Measurements from ENCODE around the gene KIF3C. TPM values are rescaled to one million over a fixed set of nuclear protein-coding genes. Genes with fewer than 3 reads are reported as not detected.

KIF3C gene
- polyA plus RNA-seq, 2 of the 4 experiments (the other 2 are of a cell fraction), result 17.1 to 77.4 TPM

- 0 out of 2 replicates have a peak, but pooled peaks have one; percentile 22 for TF ChIP-seq ATOH8 (CRISPR knock-in tag; IDR thresholded peaks at IDR 0.05; ENCODE audit: low read depth)
- TF ChIP-seq CHD4 (IDR thresholded peaks at IDR 0.05; ENCODE audit: borderline replicate concordance), result no peak
- TF ChIP-seq JUN (IDR thresholded peaks at IDR 0.05), result no peak
- TF ChIP-seq CBX2 (IDR thresholded peaks at IDR 0.05; ENCODE audit: borderline replicate concordance, low read depth), result no peak
- TF ChIP-seq ZC3H11A (IDR thresholded peaks at IDR 0.05), result no peak
- TF ChIP-seq HMGXB4 (CRISPR knock-in tag; IDR thresholded peaks at IDR 0.05; ENCODE audit: borderline replicate concordance), result peak; percentile 15; the same call in 1 of the 2 replicates
- TF ChIP-seq SMC3 (IDR thresholded peaks at IDR 0.05), result no peak
- TF ChIP-seq HES2 (IDR thresholded peaks at IDR 0.05), result no peak
- no peak for TF ChIP-seq GATA3 (IDR thresholded peaks at IDR 0.05; ENCODE audit: borderline replicate concordance)
- TF ChIP-seq KDM1A (IDR thresholded peaks at IDR 0.05; ENCODE audit: low read depth), result no peak
- no peak for TF ChIP-seq EP300 (IDR thresholded peaks at IDR 0.05)
- TF ChIP-seq JUNB (IDR thresholded peaks at IDR 0.05), result no peak
- no peak for TF ChIP-seq USF2 (IDR thresholded peaks at IDR 0.05)
- no peak for TF ChIP-seq MAX (IDR thresholded peaks at IDR 0.05)
- peak; percentile 17; the same call in 1 of the 2 replicates for TF ChIP-seq HOXA7 (CRISPR knock-in tag; IDR thresholded peaks at IDR 0.05)
- no peak for TF ChIP-seq RFX5 (IDR thresholded peaks at IDR 0.05)
- TF ChIP-seq BCL3 (IDR thresholded peaks at IDR 0.05), result no peak
- no peak for TF ChIP-seq EHMT2 (IDR thresholded peaks at IDR 0.05; ENCODE audit: low read depth)
- TF ChIP-seq HOXB5 (CRISPR knock-in tag; IDR thresholded peaks at IDR 0.05), result peak; percentile 55
- no peak for TF ChIP-seq RAD21 (conservative IDR thresholded peaks at IDR 0.05 in 1 of 2, IDR thresholded peaks at IDR 0.05 in 1 of 2)
These were observed 14.5 kb upstream of the KIF3C start (continued) for GRCh38 chr2:25996844-25997243.

GRCh38 chr2:25994509-25994908 is 12.2 kb upstream of the KIF3C start:
- no peak for FAIRE-seq
- WGBS (ENCODE audit: missing lambda C conversion rate), result 95% methylated on average over 15 of the region's 15 CpGs
- TF ChIP-seq BHLHE40 (IDR thresholded peaks at IDR 0.05; ENCODE audit: low read depth, low read length), result no peak
- no peak for TF ChIP-seq GATA3 (IDR thresholded peaks at IDR 0.05; ENCODE audit: borderline replicate concordance)
- no peak for TF ChIP-seq PBX3 (IDR thresholded peaks at IDR 0.05)
- no peak for TF ChIP-seq ESRRA (IDR thresholded peaks at IDR 0.05; ENCODE audit: borderline replicate concordance, low read length)
- TF ChIP-seq JUNB (IDR thresholded peaks at IDR 0.05), result no peak
- TF ChIP-seq KDM1A (IDR thresholded peaks at IDR 0.05; ENCODE audit: low read depth), result no peak
- no peak for TF ChIP-seq EHF (CRISPR knock-in tag; IDR thresholded peaks at IDR 0.05)
- TF ChIP-seq RFX5 (IDR thresholded peaks at IDR 0.05), result no peak
- TF ChIP-seq CHD2 (IDR thresholded peaks at IDR 0.05; ENCODE audit: low read length, partially characterized antibody), result no peak
- TF ChIP-seq CTCF (IDR thresholded peaks at IDR 0.05), result no peak
- no peak for TF ChIP-seq REST (IDR thresholded peaks at IDR 0.05)
- TF ChIP-seq POLR2A (IDR thresholded peaks at IDR 0.05; ENCODE audit: low read length), result no peak

More at GRCh38 chr2:25994509-25994908, 12.2 kb upstream of the KIF3C start:
- CTCF ChIA-PET, result interaction anchor here (0.9 to 18.4 kb wide), 8 partner anchors 11 to 151 kb away, joined by 3 to 240 read pairs (median 5); partner anchors contain the start of gene RAB10
- POLR2A ChIA-PET, result interaction anchor here (0.6 kb wide), 1 partner anchor 145 kb away, joined by 5 read pairs; no protein-coding TSS in a partner anchor
- DNase-seq (ENCODE audit: low read depth in 1 of 2, low spot score in 1 of 2), result no peak
- no peak for ATAC-seq
- peaks cover 48% of the 10 kb centered on the region for H3K4me1 ChIP-seq
- H3K4me2 ChIP-seq, result no peak overlapping the region
- no peak overlapping the region for H3K4me3 ChIP-seq
- H3K9me3 ChIP-seq, result no peaks in the 10 kb centered on the region
- H3K27ac ChIP-seq, result peak overlapping the region; percentile 93 to 94

Data from A549 (cell line).